Hematopoietic multipotent progenitor cell treated with erythropoietin and hydrocortisone succinate and interleukin-3 and kit ligand, for 8 days (in vitro differentiated cells): ENCODE data around the gene PADI3.

Experiments
- DNase-seq: peaks from one replicate; pipeline ENCODE4 v3.0.0-alpha.2; 2015

The PADI3 gene

GRCh38 chr1:17244821-17245740, 3.8 kb upstream of the PADI3 start:
- DNase-seq: no peak

GRCh38 chr1:17245816-17246325, 3.0 kb upstream of the PADI3 start:
- DNase-seq: no peak

DNA sequence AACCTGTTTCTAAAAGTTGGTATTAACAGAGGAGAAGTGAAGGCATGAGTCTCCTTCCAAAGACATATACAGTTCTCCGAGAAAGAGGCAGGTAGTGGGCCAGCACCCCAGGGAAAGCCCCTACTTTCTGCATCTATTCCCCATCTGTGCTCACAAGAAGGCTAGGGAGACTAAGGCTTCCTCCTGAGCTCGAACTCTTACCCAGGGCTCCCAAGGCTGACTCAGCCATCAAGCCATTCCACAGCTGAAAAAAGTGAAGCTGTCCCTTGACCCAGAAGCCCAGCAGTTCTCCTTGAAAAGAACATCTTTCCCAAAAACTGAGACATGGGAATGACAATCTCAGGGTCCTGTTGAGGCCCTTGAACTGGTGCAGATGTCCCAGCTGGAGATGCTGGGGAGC, 1.9 kb upstream of the PADI3 start:
- no peak for DNase-seq

DNA sequence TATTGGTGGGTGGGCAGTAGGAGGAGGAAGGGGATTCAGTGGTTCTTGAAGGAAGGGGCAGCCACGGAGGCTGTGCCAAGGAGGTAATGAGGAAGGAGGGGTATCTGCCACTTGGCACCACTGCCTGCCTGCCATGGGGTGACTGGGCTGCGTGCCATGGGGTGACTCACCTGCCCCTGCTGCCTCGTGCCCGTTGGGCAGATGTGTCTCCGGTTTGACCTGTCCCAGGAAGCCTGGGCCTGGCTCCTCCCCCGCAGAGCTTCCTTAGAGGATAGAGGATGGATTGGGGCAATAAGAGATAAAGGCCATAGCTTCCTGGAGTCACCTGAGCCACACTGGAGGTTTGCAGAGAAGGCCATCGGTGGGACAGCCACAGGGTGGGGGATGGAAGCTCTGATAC, 1.7 kb downstream of the PADI3 start:
- DNase-seq: peak; percentile 27

GRCh38 chr1:17251246-17251645, 2.3 kb downstream of the PADI3 start:
- DNase-seq: no peak

DNA sequence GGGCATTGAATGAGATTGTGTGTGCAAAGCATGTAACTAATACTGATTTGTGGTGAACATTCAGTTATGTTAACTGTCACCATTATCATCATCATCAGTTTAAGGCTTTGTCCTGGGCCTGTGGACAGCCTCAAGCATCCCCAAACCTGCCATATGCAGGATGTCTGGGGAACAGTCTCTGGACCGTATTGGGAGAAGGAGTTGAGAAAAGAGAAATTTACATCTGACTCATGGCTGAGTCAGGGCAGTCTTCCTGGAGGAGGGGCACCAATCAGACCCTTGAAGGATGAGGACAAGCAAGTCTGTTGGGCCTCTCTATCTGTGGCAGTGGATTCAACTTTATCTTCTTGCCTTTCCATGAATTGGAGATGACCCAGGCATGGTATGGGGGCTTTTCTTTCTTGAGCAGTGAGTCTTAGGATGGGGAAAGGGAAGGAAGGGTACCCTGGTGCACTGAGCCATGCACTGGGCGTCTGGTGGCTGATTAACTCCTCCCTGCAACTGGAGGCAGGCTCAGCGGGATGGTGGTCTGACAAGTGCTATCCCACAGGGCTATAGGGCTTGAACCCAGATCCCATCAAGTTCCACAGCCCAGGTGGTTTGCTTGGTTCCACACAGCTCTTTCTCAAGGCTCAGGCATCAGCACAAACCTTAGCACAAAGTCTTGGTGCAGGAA, 2.9 kb downstream of the PADI3 start:
- DNase-seq: no peak

DNA sequence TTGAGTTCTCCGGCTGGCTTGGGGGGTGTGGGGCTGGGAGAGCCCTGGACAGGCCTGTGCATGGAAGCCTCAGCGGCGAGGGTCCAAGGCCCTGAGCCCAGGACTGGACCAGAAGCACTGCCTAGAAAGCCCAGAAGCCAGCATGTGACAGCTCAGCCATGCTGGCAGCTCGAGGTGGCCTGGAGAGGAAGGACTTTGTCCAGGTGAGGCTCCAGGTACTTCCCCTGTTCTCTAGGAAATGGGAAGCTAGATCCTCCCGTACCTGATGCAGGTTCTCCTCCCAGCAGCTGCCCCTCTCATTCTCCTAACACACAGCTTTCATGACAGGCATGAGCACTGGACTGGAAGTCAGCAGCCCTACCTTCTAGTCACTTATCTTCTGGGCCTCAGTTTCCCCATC, 6.4 kb downstream of the PADI3 start:
- no peak for DNase-seq

- DNase-seq: no peak
These were observed 9.3 kb downstream of the PADI3 start for GRCh38 chr1:17258116-17258757.

- DNase-seq: no peak
These were observed 9.8 kb downstream of the PADI3 start for GRCh38 chr1:17258758-17259130.

DNA sequence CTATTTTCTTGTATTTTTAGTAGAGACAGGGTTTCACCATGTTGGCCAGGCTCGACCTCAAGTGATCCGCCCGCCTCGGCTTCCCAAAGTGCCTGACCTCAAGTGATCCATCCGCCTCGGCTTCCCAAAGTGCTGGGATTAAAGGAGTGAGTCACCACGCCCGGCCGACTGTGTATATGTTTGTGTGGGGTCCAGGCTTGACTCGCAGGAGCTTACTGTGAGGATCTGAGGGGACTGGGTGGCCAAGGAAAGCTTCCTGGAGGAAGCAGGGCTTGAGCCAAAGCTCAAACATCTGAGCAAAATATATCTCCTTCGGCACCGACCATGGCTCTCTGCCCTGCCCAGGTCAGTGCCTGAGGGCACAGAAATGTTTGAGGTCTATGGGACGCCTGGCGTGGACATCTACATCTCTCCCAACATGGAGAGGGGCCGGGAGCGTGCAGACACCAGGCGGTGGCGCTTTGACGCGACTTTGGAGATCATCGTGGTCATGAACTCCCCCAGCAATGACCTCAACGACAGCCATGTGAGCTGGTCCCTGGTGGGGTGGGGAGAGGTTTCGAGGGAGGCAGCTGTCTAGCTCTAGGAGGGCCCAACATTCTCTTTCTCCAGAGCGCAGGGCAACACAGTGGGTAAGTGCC, 10.5 kb downstream of the PADI3 start:
- DNase-seq: no peak

DNA sequence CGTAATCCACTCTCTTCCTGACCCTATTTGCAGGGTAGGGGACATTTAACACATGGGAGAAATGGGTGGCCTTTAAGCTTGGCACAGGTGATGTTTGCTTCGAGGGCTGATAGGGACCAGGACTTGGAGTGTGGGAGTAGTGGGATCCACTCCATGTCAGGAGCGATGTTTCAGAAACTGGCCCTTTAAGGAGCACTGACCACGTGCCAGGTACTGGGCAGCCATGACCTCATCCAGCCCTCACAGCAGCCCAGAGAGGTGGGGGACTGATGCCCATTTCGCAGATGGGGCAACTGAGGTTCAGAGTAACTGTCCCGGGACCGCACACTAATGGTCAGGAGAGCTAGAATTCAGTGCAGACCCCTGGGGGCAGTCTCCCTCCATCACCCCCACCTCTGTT, 11.4 kb downstream of the PADI3 start:
- DNase-seq: no peak

- DNase-seq: no peak
These were observed 11.8 kb downstream of the PADI3 start for GRCh38 chr1:17260738-17261137.

DNA sequence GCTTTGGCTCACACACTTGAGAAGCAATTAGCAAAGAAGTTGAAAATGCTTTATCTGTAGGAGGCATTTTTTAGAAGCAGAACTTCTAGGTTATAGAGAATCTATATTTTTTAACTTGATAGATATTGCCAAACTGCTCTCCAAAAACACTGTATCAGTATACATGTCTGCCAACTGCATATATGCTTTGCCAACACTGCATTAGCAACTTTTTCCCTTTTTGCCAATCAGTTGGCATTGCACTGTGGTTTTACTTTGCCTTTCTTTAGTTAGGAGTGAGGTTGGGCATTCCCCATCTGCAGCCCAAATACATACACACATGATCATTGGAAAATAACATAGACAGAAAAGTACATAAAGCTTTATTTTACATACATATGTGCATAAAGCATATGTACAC, 15.0 kb downstream of the PADI3 start:
- DNase-seq: no peak

DNA sequence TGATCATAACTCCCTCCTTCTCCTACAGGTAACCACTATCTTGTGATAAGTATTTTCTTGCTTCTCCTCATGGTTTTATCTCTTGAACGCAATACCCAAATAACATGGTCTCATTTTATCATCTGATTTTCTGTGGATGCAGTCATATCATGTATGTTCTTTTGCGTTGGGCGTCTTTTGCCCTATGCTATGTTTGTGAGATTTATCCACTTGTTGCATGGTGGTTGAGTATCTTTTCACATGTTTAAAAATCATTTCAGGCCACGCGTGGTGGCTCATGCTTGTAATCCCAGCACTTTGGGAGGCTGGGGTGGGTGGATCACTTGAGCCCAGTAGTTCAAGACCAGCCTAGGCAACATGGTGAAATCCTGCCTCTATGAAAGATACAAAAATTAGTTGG, 15.6 kb downstream of the PADI3 start:
- DNase-seq: no peak

GRCh38 chr1:17265162-17265561, 16.3 kb downstream of the PADI3 start:
- no peak for DNase-seq

DNA sequence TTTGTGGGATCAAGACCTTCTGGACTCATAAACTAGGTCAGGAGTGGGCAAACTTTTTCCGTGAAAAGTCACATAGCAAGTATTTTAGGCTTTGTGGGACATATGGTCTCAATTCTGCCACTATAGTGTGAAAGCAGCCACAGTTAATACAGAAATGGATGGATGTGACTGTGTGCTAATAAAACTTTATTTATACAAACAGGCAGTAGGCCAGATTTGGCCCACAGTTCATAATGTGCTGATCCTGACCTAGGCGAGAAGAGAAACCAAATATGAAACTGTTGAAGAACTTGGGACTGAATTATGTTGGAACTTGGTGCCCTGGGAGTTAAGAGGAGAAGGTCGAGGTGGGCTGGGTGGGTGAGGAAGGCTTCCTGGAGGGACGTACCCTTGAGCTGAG, 17.1 kb downstream of the PADI3 start:
- DNase-seq: no peak

GRCh38 chr1:17270891-17271765, 22.2 kb downstream of the PADI3 start:
- no peak for DNase-seq

GRCh38 chr1:17272066-17272465, 23.2 kb downstream of the PADI3 start:
- no peak for DNase-seq

GRCh38 chr1:17272646-17273045, 23.7 kb downstream of the PADI3 start:
- DNase-seq: no peak

DNA sequence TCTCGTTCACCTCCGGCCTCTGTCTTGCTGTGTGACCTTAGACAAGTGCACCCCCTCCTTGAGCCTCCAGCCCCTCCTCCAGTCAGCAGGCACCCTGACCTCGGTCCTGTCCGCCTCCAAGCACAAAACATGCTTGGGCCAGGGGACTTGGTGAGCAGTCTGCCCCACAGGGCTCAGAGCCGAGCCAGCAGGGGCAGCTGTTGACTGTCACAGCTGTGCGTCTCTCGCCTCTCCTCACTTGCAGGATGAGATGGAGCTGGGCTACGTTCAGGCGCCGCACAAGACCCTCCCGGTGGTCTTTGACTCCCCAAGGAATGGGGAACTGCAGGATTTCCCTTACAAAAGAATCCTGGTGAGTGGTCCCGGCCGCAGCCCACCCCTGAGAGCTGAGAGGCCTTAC, 24.2 kb downstream of the PADI3 start:
- DNase-seq: no peak

DNA sequence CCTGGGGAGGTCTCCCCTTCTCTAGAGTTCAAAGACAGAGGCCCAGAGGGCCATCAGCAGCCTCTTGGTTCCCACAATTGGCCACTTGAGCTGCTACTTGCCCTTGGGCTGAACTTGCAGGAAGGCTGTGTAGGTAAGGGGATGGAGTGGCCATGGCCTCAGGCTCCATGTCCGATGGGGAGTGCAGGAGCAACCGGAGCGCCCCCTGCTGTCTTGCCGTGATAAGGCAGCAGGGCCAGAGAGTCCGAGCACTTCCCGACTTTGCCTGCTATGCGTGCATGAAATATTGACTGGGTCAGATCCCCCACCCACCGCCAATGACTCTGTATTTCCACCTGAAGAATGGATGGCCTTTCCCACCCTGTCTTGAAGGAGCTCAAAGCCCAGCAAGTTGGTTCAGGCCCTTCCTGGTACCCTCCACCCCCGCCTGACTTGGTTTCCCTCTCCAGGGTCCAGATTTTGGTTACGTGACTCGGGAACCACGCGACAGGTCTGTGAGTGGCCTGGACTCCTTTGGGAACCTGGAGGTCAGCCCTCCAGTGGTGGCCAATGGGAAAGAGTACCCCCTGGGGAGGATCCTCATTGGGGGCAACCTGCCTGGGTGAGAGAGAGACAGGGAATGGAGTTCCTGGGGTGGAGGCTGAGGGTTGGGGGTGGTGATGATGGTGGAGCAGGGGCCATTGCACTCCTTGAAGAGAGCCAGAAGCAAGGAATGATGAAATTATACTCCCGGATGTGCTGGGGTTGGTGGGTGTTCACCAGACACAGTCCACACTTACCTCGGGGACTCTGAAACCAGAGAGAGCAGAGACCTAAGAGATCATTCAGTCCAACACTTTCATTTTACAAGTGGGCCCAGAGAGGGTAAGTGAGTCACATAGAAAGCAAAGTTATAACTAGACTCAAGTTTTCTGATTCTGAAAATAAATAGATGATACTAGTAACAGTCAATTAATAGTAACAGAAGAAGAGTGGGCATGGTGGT, 25.6 kb downstream of the PADI3 start:
- peak; percentile 33 for DNase-seq
